ENCODE measurements around the gene PIEZO2.
"Not testable (repeated sequence)": the region's sequence is repeated elsewhere in the genome, so short reads cannot be mapped to it uniquely, and the experiment has no call there.

The PIEZO2 gene

DNA sequence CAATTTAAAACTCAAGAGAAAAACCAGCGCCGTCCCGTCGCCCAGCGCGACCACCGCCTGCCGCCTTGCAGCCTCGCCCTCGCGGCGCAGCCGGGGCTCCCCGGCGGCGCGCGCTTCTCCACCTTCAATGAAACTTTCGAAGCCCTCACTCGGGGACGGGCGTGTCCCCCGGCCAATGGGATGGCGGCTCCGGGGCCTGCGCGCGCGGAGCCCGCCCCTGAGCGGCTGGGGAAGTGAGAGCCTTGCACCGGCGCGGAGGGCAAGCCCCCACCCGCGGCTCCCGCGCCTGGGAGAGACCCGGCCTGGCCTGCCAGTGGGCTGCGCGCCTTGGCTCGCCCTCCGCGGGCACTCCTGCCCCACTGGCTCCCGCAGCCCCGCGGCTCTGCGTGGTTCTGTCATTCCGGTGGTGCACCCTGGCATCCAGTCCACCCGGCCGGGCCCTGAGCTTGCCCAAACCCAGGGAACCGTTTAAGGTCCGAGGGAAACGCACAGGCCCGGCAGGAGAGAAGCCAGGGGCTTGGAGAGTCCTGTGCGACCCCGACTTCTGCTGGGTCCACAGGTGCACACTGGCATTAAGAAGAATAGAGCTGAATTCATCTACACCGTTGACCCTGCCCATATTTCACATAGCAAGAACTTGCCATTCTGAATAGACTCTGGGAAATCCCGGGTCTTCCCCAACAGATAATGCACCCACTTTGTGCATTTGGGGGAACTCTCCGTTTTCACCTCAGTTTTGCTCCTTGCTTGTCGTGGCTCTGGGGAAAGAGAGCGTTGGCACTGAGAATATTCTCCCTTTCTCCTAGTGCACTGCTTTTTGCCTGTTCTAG lies at the start of gene PIEZO2:
Gene PIEZO2 (minus strand): TSS at position 129 of the 830 bp plus-strand sequence. CDS start 981 bp downstream, outside the sequence.
- peaks cover 58% of the 10 kb centered on the region for H3K27me3 Mint-ChIP-seq
- no peak within 1 kb of the TSS for H3K27ac Mint-ChIP-seq
- ATAC-seq (peak; percentile 51), DNase-seq (peak in 1 of 2 donors; percentile 10)
- no peaks in the 10 kb centered on the region for H3K9me3 Mint-ChIP-seq
- H3K4me1 Mint-ChIP-seq, result peaks cover 6% of the 10 kb centered on the region
- H3K4me3 Mint-ChIP-seq, result peak within 1 kb of the TSS in 1 of 2 donors; percentile 26

GRCh38 chr18:11183637-11184036 lies 34.3 kb upstream of the PIEZO2 start:
- no peak for DNase-seq

DNA sequence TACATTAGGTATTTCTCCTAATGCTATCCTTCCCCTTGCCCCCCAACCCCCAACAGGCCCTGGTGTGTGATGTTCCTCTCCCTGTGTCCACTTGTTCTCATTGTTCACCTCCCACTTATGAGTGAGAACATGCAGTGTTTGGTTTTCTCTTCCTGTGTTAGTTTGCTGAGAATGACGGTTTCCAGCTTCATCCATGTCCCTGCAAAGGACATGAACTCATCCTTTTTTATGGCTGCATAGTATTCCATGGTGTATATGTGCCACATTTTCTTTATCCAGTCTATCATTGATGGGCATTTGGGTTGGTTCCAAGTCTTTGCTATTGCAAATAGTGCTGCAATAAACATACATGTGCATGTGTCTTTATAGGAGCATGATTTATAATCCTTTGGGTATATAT lies 32.3 kb upstream of the PIEZO2 start:
- not testable (repeated sequence) for H3K27ac Mint-ChIP-seq

More at GRCh38 chr18:11183637-11184036, 34.3 kb upstream of the PIEZO2 start:
- Mint-ChIP-seq H3K4me1 (no peaks in the 10 kb centered on the region), H3K27me3 (no peaks in the 10 kb centered on the region), H3K4me3 (no peak overlapping the region), H3K27ac (no peak overlapping the region), H3K9me3 (no peaks in the 10 kb centered on the region)
- ATAC-seq, result no peak

GRCh38 chr18:11179959-11180519 lies 30.7 kb upstream of the PIEZO2 start:
- Mint-ChIP-seq H3K9me3 (no peaks in the 10 kb centered on the region), H3K4me1 (no peaks in the 10 kb centered on the region), H3K4me3 (no peak overlapping the region), H3K27me3 (no peaks in the 10 kb centered on the region), H3K27ac (no peak overlapping the region)
- no peak for DNase-seq
- ATAC-seq, result no peak

More for the DNA sequence above, 32.3 kb upstream of the PIEZO2 start:
- H3K9me3 Mint-ChIP-seq, H3K27me3 Mint-ChIP-seq, ATAC-seq, DNase-seq, H3K4me1 Mint-ChIP-seq, H3K4me3 Mint-ChIP-seq: not testable (repeated sequence)

DNA sequence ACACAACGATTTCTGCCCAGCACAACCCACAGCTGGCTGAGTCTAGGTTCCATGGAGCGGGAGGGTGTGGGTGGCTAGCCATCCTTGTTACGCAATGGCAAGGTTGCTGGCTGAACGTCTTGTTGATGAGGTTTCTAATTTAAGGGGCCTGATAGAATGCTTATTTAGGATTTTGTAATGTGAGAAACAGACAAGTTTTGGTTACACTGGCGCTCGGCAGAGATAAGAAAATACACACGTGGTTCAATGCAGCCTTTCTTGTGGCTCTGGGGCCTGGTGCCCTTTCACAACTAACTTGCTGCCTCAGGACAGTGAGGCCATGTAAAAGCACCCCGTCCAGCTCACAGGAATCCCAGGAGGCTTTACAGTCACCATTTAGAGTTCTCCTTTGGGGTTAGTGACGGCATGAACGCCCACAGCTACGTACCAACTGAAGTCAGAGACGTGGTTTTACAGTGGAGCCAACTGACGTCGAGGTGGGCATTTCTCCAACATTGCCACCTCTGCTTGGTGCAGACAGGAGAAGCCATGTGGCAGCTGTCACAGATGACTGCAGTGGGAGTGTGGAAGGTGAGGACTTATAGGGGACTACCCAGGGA lies 29.7 kb upstream of the PIEZO2 start:
- no peak for ATAC-seq
- Mint-ChIP-seq H3K4me3 (no peak overlapping the region), H3K27ac (no peak overlapping the region), H3K27me3 (no peaks in the 10 kb centered on the region), H3K4me1 (no peaks in the 10 kb centered on the region), H3K9me3 (no peaks in the 10 kb centered on the region)
- no peak for DNase-seq

GRCh38 chr18:11177382-11177781 lies 28.0 kb upstream of the PIEZO2 start:
- no peak for ATAC-seq
- H3K4me3 Mint-ChIP-seq, result no peak overlapping the region
- H3K9me3 Mint-ChIP-seq, result no peaks in the 10 kb centered on the region
- H3K27ac Mint-ChIP-seq, result no peak overlapping the region
- no peaks in the 10 kb centered on the region for H3K27me3 Mint-ChIP-seq
- H3K4me1 Mint-ChIP-seq, result no peaks in the 10 kb centered on the region
- DNase-seq, result no peak

DNA sequence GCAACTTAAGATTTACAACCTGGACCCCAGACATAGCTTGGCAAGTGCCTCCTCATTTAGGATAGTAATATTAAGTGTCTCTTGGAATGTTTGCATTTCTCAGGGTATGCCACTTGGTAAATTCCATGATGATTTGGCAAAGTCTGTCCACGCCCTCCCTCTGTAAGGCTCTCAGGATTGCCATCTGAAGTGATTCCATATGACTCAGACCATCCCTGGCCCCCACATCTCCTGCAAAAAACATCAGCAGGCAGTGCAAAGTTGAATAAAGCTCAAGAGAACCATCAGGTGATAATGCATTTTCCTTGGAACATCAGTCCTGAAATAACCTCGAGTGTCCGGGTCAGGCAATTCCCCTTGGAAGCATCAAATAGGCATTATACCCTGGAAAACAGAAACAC lies 27.1 kb upstream of the PIEZO2 start:
- H3K27me3 Mint-ChIP-seq, result no peaks in the 10 kb centered on the region
- no peaks in the 10 kb centered on the region for H3K9me3 Mint-ChIP-seq
- H3K27ac Mint-ChIP-seq, result no peak overlapping the region
- no peak for DNase-seq
- H3K4me3 Mint-ChIP-seq, result no peak overlapping the region
- no peaks in the 10 kb centered on the region for H3K4me1 Mint-ChIP-seq
- no peak for ATAC-seq

DNA sequence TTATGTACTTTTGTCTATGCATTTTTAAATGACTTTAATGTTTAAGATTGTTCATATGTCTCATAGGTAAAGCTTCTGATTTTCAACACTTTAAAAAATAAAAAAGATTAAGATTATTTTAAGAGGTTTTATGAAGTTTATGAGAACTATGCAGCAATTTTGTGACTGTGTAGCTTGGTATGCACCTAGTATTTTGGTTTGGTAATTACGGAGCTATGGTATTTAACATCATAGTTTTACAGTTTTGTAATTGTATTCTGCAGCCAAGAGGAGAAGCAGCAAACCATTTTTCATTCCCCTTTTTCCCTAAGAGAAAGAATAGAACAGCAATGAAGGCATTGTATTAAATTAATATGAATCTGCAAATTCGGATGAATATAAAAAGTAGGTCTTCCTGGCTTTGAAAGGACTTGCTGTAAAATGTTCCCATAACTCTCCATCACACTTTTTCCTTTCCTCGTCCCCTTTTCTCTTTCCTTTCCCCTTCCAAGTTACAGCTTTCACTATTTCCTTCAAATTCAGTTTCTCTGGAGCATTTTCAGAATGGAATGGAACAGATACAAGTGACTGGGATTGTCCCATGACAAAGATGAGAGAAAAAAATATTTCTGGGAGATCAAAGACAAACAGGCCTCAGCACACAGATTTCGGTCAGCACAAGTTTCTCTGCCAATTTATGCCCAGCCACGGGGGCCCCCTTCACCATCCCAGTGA lies 26.1 kb upstream of the PIEZO2 start:
- no peak overlapping the region for H3K4me3 Mint-ChIP-seq
- no peak for DNase-seq
- ATAC-seq, result no peak
- no peaks in the 10 kb centered on the region for H3K27me3 Mint-ChIP-seq
- H3K4me1 Mint-ChIP-seq, result no peaks in the 10 kb centered on the region
- H3K9me3 Mint-ChIP-seq, result no peaks in the 10 kb centered on the region
- no peak overlapping the region for H3K27ac Mint-ChIP-seq

DNA sequence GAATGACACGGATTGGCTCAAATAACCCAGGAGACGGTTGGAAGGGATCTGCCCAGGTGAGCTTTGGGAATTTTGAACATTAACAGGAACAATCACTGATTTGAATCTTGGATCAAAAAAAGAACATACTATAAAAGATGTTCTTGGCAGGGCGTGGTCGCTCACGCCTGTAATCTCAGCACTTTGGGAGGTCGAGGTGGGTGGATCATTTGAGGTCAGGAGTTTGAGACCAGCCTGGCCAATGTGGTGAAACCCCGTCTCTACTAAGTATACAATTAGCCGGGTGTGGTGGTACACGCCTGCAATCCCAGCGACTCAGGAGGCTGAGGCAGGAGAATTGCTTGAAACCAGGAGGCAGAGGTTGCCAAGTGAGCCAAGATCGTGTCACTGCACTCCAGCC lies 24.8 kb upstream of the PIEZO2 start:
- not testable (repeated sequence) for H3K4me1 Mint-ChIP-seq, DNase-seq, H3K9me3 Mint-ChIP-seq, H3K27me3 Mint-ChIP-seq, ATAC-seq, H3K27ac Mint-ChIP-seq, H3K4me3 Mint-ChIP-seq

DNA sequence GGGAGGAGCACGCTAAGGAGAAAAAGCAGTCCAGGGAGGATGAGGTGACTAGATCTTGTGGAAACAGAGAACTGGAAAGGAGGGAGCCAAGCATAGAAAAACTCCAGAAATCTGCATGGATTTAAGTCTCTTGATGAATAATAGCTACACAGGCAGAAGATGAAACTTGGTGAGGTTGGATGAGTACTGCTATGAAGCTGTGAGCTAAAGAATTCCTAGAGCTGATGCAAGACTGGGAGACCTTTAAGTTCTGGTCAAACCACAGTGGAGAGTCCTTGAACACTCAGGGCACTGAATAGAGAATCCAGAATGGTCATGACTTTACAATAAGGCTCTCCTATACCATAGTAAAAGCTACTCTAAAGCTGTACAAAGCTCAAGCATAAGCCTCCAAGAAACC lies 18.4 kb upstream of the PIEZO2 start:
- peaks cover 6% of the 10 kb centered on the region for H3K4me1 Mint-ChIP-seq
- ATAC-seq (no peak), DNase-seq (no peak)
- peaks cover 0 to 8% of the 10 kb centered on the region in 2 donors for H3K9me3 Mint-ChIP-seq
- H3K27ac Mint-ChIP-seq, result no peak overlapping the region
- H3K4me3 Mint-ChIP-seq, result no peak overlapping the region
- H3K27me3 Mint-ChIP-seq, result peaks cover 18% of the 10 kb centered on the region

DNA sequence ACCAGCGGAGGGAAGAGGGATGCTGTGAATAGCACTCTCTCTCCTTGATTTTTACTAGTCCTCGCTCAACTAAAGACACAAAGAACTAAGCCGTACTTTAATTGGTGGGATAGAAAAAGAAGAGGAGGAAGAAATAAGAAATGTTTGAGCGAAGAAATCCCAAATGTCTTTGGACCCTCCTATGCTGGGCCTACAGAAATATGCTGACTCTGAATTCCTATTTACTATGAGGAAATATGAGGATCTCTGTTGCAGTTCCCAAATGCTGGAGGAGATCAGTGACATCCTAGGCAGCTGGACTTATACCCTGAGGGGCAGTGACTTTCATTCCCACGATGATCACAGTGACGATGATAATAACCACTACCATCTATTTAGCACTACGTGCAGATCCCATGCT lies 16.6 kb upstream of the PIEZO2 start:
- H3K4me1 Mint-ChIP-seq, result peaks cover 6% of the 10 kb centered on the region
- no peak overlapping the region for H3K4me3 Mint-ChIP-seq
- peaks cover 0 to 8% of the 10 kb centered on the region in 2 donors for H3K9me3 Mint-ChIP-seq
- peaks cover 18% of the 10 kb centered on the region for H3K27me3 Mint-ChIP-seq
- no peak for ATAC-seq
- H3K27ac Mint-ChIP-seq, result no peak overlapping the region
- no peak for DNase-seq

DNA sequence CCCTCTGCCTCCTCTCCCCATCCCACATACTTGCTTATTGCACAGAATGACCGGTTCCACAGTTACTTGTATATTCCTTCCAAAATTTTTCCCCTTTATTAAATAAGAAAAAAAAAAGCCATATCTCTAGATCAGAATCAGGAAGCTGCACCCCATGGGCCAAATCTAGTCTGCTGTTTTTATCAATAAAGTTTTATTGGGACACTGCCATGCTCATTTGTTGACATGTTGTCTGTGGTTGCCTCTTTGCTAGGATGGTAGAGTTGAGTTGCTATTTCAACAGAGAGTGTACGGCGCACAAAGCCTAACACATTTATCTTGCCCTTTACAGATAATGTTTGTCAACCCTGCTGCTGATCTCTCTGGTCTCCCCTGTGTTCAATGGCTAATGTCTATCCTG lies 15.8 kb upstream of the PIEZO2 start:
- Mint-ChIP-seq H3K27ac (peak overlapping the region in 1 of 2 donors; percentile 7), H3K4me3 (no peak overlapping the region), H3K9me3 (peaks cover 0 to 8% of the 10 kb centered on the region in 2 donors), H3K27me3 (peaks cover 18% of the 10 kb centered on the region), H3K4me1 (peaks cover 6% of the 10 kb centered on the region)
- ATAC-seq, result no peak
- DNase-seq, result no peak

DNA sequence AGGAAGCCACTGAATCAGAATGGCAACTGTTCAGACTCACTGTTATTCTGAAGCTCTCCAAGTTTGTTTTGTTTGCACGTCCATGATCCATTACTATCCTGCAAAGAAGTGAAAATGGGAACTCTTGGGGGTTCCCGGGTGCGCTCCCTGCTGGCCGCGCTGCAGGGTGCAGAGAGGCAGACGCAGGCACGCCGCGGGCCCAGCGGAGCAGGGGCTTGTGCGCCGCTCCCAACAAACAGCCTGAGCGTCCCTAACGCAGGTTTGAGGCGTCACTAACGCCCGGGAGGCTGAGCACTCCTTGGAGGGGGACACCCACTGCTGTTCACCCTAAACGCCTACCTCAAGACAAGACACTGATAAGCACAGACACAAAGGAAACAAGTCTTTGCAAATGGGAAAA lies 14.3 kb upstream of the PIEZO2 start:
- DNase-seq (no peak), ATAC-seq (no peak)
- Mint-ChIP-seq H3K9me3 (peaks cover 0 to 8% of the 10 kb centered on the region in 2 donors), H3K27ac (no peak overlapping the region), H3K27me3 (peaks cover 18% of the 10 kb centered on the region), H3K4me3 (no peak overlapping the region), H3K4me1 (peaks cover 6% of the 10 kb centered on the region)

DNA sequence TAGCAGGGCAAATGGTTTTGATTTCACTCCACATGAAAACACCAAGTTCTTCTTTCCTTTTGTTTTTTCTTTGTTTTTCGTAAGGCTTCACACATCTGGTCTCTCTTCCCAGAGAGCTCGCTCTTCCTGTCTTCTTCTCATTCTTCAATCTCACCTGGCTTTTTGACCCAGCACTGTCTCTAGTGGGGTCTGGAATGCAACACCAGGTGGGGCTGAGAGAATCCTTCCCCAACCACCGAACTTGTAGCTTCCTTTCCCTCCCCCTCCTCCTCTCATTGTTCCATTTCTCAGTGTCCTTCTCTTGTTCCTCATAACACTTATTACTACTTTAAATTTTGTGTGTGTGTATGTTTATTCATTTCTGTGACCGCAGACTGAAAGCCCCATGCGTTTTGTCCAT lies 13.5 kb upstream of the PIEZO2 start:
- Mint-ChIP-seq H3K27ac (no peak overlapping the region), H3K4me1 (peaks cover 6% of the 10 kb centered on the region), H3K27me3 (peaks cover 18% of the 10 kb centered on the region), H3K4me3 (no peak overlapping the region), H3K9me3 (peaks cover 0 to 8% of the 10 kb centered on the region in 2 donors)
- no peak for ATAC-seq
- DNase-seq, result no peak

- ATAC-seq (no peak), DNase-seq (no peak)
- Mint-ChIP-seq H3K27me3 (peaks cover 18% of the 10 kb centered on the region), H3K4me3 (no peak overlapping the region), H3K27ac (no peak overlapping the region), H3K4me1 (peaks cover 6% of the 10 kb centered on the region), H3K9me3 (peaks cover 0 to 8% of the 10 kb centered on the region in 2 donors)
These were observed 13.1 kb upstream of the PIEZO2 start for GRCh38 chr18:11162462-11162861.
